GM19240 (cell line): ENCODE results near the gene IDH2.

Experiments
- DNase-seq: peaks from one replicate; pipeline ENCODE4 v3.0.0; 2011; ENCODE audit warnings: low spot score; ENCODE audit not compliant: insufficient read length

Gene IDH2

DNA sequence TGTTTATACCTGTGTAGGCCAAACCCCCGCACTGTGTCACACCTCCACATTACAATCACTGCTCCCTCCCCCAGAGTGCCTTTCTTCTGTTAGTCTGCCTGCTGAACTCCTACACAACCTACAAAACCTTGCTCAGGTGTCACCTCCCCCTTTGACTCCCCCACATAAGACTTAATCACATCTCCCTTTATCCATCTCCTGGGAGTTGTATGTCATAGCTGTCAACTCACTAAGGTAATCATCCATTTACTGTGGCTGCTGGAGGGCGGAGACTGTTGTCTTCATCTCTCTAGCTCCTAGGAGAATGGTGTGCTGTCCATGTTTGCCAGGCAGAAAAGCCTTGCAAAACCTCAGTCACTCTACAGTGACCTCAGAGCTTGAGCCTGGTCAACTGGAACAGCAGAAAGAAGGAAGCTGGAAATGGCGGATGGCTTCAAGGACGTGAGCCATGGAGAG is 57.3 kb downstream of the IDH2 start:
- DNase-seq, result no peak

- no peak for DNase-seq
Measured at GRCh38 chr15:90044191-90044590, 58.1 kb downstream of the IDH2 start.

- DNase-seq, result no peak
Measured at GRCh38 chr15:90043530-90044010, 58.7 kb downstream of the IDH2 start.

DNA sequence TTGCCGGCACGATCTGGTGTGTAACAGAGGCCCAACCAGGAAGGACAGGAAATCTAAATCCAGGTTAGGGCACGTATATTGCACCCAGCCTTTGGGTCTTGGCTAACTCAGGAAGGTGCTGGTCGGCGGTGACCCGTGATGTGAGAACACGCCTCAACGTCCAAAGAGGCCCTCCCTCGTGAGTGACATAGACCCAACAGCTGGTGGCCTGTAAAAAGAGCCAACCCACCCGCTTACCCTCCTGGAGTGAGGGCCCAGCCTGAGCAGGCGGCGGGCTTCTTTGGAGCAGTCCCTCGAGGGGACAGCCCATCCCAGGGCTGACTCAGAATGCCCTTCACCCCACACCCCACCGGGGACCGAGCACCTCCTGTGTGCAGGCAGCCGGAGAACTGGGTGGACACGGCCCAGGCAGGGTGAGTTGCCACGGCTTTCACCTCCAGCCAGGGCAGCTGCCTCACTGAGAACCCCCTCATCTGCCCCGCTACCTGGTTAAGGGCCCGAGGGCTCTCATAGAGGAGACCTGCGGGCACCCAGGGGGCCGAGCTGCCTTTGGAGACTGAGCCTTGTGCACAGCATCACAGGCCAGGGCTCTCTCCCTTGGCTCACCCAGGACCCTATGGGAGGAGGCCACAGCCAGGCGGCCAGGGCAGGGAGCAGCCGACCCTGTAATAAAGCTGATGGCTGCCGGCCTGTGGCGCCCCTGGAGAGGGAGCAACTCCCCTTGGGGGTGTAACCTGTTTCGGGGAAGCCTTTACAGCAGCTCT is 59.3 kb downstream of the IDH2 start:
- no peak for DNase-seq

DNA sequence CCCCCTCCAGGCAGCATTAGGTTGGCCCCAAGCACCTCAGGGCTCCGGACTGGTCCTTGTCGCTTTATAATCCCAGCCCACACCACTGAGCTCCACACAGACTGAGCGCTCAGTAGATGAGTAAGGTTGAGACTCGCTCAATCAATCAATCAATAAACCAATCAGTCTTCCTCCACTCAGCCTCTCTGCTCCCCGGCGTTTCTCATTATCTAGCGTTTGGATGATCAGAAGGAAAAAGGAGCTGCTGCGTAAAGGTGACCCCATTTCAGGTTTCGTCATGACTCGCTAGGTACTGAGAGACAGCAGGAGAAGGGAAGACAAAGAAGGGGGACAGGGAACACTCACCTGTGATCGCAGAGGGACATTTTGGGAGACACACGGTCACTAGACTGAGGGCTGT is 59.9 kb downstream of the IDH2 start:
- DNase-seq, result no peak

GRCh38 chr15:90040618-90041017 is 61.6 kb downstream of the IDH2 start:
- DNase-seq, result no peak

DNA sequence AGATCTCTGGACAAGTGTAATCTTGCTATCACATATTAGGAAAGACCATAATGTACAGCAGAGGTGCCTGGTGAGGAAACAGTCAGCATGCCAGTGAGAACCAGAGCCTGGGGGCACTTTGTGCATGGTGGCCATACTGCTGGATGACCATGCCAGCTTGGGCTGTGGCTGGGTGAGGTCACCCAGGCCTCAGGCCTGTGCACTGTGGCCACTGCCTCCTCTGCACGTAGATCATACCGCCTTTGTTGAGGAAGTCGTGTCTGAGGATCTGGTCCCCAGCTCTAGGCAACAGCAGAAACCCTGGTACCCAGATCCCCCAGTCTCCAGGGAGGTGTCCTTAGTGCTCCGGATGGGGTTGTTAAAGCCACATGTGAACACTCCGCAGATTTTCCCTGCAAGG is 62.3 kb downstream of the IDH2 start:
- DNase-seq, result no peak

DNA sequence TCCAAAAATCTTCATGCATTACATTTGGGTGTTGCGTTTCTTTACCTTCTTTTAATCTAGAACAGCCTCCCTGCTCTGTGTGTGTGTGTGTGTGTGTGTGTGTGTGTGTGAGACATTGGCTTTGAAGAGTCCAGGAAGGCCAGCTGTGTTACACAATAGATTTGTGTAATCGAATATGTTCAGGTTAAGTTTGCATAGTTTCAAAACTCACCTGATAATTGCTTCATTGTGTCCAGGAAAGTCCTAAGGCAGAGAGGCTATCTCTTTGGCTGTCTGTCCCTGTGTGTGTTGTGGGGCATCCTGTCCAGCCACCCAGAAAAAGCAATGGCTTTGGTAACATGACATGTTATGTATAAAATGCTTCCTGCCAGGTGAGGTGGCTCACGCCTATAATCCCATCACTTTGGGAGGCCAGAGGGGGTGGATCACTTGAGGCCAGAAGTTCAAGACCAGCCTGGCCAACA is 63.6 kb downstream of the IDH2 start:
- DNase-seq, result no peak

DNA sequence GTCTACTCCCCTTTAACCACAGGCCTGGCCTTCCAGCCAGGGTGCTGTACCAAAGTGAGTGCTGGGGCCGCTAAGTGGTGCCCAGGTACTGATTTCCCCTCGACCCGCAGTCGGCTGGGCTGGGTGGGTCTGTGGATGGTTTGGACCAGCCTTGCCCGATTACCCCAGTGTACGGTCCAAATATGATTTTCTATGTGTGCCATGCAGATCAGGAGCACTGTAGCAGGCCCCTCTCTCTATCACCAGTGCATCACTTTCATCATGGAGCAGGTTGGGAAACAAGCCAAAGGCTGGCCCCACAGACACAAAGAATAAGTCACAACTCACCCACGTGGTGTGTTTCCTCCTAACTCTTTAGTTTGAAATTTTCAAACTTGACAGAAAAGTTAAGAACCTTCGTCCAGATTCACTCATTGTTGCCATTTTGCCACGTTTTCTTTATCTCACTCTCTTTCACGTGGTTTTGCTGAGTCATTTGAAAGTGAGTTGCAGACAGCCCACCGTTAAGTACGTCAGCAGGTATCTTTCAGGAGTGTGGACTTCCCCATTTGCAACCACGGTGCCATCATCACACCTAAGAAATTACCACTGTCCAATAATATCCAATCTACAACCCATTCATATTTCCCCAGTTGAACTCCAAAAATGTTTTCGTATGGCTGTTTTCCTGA is 64.2 kb downstream of the IDH2 start:
- no peak for DNase-seq

- no peak for DNase-seq
Measured at GRCh38 chr15:90037511-90037860, 64.8 kb downstream of the IDH2 start.

DNA sequence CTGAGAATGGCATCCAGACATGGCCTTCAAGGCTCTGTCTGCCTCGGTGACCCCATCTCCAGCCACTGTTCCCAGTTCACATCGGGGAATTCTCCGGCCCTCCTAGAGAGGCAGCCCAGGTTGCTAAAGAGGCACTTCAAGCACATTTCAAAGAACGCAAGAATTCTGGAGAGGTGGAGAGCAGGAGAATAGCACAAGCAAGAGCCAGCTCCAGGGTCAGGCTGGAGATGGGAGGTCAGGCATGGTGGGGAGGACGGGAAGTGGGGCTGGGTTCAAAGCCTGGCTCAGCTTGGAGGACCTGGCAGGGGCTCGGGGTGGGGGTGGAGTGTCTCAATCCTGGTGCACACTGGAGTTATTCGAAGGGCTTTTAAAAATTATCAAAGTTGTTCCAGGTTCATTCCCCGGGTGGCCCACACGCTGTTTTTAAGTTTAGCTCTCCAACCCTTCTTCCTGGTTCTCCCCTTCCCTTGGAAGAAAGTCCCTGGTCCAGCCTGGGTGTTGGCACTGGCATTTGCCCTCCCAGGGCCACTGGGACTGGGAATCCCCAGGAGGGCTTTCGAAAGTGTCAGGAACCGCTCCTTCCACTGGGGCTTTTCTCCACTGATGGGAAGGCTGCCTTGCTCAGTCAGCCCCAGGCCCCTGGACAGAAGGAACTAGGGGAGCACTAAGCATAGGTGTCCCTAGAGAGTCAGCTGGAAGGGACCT is 65.3 kb downstream of the IDH2 start:
- no peak for DNase-seq

DNA sequence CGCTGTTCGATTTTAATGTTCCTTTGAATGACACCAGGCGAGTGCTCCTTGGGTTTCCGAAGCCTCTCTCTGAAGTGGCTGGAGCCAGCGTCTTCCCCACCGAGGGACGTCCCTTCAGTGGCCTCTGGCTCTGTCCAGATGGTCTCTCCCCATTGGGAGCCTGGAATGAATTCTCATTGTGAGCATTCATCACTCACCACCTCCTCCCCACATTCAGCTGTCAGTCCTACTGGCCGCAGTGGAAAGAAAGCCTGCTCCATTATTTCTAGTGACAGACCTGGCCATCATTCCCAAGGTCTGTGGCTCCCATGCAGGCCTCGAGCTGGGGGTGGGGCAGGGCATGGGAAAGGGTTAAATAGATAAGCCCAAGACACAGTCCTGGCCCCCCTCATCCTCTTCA is 65.9 kb downstream of the IDH2 start:
- no peak for DNase-seq

DNA sequence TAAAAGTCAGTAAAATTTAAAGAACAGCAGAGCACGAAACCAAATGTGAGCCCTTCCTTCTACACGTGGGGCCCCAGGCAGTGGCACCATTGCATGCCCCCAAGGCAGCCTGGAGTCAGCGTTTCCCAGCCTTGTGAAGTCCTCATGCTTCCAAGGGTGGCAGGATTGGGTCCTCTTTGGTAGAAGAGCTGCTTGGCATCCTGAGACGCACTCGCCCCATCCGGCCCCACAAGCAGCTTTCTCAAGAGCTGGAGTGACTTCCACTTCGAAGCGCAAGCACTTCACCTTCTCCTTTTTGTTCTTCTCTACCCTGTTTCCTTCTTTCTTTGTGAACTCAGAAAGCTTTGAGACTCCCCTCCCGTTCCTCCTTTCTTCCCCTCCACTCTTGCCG is 66.4 kb downstream of the IDH2 start:
- DNase-seq, result no peak

DNA sequence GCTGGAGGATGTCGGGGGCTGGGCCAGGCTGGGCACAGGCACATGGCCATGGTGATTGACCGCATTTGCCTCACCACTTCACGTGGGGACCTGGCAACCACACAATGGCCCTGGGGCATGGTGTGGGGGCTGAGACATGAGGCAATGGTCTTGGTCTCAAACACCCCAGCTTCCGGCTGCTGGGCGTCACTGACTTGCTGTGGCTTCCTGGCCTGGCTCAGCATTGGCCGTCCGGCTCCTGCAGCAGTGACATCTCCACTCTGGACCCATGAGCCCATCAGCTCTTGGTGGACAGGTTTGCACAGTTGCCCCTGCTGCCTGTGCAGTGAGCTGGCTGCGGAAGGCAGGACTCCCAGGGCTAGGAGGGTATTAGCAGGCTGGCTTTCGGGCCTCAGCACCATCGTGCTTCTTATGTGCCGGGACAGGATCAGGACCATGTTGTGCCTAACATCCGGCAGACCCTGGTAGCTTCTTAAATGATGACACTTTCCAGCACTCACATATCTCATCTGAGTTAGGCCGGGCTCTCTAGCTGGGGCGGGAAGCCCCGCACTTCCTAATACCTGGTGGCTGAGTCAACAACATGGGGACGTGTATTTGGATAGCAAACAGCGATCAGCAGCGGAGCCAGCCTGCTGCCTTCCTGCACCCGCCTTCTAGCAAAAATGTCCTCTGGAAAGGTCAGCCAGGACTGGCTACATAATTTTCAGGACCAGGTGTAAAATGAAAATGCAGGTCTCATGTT is 67.0 kb downstream of the IDH2 start:
- DNase-seq, result no peak

GRCh38 chr15:90033448-90033847 is 68.8 kb downstream of the IDH2 start:
- DNase-seq, result no peak
